NCI-H1436 (cell line): Measurements from ENCODE around the gene KANSL1.
"Not testable (repeated sequence)": the region's sequence is repeated elsewhere in the genome, so short reads cannot be mapped to it uniquely, and the experiment has no call there.

Source experiments
- DNase-seq: peaks from one replicate; lab custom pipeline; 2025; lab: John Stamatoyannopoulos, UW

KANSL1 gene

DNA sequence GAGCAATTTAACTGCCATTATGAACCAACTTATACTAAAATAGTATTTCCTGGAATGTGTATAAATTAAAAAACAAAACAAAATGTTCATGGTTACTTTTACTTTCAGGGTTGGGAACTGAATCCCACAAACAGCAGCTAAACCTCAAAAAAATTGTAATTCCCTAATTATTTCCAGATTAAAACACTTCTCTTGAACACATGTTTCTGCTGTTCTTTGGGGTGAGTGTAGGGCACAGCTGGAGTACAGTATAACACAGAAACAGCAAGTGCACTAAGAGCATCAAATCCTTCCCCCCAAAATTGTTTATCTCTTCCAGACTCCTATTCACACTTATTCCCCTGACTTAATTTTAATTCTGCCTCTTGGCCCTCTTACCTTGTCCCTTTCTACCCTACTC is 56.4 kb downstream of the KANSL1 start:
- DNase-seq, result no peak

DNA sequence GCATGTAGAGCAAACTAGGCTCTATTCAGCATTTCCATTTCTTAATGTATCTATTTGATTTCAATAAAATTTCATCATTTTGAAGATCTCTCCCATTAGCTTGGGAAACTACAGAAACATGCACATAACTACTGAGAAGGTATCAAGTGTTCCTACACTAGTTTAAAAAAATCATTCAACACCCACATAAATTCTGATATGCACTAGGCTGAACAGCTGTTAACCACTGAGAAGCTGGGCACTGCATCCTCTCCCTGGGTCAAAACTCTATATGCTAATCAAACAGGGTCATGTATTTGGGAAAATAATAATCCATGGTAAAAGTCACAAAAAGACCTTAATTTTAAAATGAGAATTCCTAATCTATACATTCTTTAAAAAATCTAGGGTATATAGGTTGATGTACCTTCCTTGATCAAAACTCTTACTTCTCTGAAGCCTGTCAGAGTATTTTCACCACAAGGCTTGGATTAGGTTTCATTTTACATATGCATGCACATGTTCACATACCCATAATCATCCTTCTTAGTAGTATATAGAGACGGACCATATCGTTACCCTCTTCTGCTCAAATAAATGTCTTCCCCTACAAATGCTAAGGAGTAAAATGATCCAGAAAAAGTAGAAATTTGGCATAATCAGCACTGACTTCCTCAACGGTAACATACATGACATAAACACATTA is 57.2 kb downstream of the KANSL1 start:
- DNase-seq, result no peak

DNA sequence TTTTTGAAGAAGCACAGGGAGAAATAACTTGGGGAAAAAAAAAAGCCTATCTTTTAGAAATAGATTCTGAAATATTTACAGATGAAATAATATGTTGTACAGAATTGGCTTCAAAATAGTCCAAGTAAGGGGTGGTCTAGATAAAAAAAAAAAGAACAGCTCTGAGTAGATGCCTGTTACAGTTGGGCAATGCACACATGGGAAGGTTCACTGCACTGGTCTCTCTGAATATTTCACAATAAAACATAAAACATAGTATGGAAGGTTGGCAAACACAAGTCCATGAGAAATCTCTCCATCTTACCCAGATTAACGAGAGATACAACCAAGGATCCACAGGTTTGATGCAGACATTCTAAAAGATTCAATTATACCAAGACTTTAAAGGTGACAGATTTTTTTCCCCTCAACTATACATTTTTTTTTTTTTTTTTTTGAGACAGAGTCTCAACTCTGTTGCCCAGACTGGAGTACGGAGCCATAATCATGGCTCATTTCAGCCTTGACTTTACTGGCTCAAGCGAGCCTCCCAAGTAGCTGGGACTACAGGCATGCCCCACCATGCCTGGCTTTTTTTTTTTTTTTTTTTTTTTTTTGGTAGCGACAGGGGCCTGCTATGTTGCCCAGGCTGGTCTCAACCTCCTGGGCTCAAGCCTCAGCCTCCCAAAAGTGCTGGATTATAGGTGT is 58.0 kb downstream of the KANSL1 start:
- no peak for DNase-seq

DNA sequence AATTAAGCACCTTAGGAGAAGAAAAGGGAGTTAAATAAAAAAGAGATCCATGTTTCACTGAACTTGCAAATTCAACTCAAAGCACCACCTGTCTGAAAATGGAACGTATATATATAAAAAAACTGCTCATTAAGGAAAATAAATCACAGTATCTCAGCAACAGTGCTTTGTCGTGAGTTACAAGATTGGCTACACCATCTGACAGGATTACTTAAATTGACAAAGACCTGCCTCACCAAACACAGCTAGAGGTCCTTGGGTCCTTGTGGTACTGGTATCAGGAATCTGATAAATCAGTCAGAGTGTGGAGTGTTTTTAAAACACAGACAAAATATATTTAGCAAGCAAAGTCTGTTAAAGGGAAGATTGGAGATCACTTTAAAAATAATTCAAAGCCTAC is 63.9 kb downstream of the KANSL1 start:
- DNase-seq, result no peak

DNA sequence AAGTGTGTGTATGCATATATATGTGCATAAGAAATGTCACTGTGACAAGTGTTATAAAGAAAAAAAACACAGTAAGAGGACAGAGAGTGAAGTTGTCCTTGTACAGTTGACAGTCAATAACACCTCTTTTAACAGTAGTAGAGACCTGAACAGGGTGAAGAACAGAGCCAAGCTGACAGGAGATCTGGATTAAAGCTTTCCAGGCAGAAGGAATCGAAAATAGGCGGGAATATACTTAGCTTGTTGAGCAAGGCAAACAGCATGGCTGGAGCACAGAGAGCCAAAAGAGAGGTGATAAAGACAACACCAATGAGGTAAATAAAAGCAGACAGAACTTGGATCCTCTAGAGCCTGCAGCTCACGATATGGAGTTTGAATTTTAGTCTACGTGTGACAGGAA is 64.8 kb downstream of the KANSL1 start:
- DNase-seq, result no peak

DNA sequence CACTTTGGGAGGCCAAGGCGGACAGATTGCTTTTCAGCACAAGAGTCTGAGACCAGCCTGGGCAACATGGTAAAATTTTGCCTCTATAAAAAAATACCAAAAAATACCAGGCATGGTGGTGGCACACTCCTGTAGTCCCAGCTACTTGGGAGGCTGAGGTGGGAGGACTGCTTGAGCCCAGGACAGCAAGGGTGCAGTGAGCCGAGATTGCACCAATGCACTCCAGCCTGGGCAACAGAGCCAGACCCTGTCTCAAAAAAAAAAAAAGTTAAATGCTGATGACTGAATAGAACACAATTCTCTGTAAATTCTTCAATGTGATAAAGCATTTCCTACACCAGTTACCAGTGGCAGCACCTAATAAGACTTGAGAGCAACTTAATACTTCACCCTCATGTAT is 65.7 kb downstream of the KANSL1 start:
- DNase-seq, result no peak

DNA sequence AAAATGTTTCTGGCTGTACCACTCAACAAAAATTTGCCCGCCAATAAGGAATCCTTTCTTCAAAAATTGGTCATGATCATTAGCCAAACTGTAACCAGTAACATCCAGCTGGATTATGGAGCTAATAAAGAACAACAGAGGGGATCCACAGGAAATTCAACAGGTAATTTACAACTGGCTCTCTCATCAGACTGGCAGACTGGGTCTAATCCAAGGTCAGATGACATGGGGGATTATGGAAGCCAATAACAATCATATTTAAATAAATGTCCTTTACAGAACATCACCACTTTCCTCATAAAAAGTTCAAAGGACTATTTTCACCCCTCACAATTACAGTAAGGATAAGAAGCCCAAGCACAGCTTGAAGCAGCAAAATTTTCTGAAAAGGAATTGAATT is 66.4 kb downstream of the KANSL1 start:
- DNase-seq, result no peak

DNA sequence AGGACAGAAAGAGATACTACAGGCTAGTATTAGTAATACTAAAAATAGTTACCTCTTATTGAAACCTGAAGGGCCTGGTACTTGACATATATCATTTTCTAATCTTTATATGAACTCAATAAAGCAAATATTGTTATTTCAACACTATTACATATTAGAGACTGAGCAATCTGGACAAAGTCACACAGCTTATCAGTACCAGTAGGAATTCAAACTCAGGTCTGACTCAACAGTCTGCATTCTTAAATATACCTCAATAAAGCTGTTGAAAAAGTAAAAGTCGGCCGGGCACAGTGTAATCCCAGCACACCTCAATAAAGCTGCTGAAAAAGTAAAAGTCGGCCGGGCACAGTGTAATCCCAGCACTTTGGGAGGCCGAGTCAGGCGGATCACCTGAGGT is 67.4 kb downstream of the KANSL1 start:
- DNase-seq, result no peak

DNA sequence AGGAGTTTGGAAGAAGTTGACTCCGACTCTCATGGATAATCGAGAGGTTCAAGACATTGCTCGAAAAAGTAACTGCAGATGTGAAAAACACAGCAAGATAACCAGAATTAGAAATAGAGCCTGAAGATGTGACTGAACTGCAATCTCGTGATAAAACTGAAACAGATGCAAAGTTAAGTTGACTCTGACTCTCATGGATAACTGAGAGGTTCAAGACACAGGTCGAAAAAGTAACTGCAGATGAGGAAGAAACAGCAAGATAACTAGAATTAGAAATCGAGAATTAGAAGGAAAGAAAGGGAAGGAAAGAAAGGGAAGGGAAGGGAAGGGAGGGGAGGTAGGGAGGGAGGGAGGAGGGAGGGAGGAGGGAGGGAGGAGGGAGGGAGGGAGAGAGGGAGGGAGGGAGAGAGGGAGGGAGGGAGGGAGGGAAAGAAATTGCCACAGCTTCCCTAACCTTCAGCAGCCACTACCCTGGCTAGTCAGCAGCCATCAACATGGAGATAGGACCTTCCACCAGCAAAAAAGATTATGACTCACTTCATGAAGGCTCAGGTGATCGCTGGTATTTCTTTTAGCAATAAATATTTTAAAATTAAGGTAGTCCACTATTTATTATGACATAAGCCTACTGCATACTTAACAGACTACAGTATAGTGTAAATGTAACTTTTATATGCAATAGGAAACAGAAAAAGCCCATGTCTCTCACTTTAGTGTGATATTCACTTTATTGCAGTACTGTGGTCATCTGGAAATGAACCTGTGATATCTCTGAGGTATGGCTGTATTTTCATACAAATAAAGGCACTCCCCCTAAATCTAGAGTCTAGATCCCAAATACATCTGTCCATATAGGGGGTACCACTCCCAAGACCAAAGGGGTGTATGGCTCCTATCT is 68.3 kb downstream of the KANSL1 start:
- DNase-seq, result no peak

DNA sequence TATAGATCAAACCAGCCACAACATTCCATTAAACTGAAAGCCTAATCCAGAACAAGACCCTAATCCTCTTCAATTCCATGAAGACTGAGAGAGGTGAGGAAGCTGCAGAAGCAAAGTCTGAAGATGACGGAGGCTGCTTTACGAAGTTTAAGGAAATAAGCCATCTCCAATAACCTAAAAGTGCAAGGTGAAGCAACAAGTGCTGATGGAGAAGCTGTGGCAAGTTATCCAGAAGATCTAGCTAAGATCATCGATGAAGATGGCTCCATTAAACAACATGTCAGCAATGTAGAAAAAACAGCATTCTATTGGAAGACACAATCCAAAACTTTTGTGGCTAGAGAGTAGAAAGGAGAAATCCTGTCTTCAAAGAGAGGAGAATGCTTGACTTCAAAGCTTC is 69.6 kb downstream of the KANSL1 start:
- no peak for DNase-seq

DNA sequence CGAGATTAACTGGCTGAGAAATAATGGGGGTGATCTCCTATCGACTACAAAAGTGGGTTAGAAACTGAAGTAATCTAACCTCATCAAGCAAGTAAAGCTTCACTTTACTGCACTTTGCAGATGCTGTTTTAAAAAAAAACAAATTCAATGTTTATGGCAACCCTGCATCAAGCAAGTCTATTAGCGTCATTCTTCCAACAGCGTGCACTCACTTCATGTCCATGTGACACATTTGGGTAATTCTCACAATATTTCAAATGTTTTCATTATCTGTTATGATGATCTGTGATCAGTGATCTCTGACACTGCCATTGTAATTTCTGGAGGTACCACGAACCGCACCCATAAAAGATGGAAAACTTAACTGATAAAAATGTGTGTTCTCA is 70.8 kb downstream of the KANSL1 start:
- DNase-seq, result no peak

DNA sequence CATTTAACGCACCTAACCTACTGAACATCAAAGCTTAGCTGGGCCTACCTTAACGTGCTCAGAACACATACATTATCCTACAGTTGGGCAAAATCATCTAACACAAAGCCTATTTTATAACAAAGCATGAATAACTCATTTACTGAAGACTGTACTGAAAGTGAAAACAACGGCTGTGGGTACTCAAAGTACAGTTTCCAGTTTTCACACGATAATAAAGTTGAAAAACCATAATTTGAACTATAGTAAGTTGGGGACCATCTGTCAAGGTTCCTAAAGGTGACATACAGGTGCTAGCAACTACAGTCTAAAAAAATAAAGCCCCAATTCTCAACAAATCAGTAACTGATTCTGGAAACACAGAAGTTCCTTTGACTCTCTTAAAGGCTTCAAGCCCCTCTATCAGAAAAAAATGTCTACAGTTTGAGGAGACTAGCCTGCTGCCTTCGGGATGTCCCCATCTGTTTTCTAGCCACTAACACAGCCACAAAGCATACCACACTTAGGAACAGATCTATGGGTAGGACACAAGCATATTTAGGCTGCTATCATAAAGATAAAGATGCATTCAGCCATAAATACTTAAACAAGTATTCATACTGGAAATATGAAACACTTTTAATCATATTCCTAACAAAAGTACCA is 71.3 kb downstream of the KANSL1 start:
- no peak for DNase-seq

DNA sequence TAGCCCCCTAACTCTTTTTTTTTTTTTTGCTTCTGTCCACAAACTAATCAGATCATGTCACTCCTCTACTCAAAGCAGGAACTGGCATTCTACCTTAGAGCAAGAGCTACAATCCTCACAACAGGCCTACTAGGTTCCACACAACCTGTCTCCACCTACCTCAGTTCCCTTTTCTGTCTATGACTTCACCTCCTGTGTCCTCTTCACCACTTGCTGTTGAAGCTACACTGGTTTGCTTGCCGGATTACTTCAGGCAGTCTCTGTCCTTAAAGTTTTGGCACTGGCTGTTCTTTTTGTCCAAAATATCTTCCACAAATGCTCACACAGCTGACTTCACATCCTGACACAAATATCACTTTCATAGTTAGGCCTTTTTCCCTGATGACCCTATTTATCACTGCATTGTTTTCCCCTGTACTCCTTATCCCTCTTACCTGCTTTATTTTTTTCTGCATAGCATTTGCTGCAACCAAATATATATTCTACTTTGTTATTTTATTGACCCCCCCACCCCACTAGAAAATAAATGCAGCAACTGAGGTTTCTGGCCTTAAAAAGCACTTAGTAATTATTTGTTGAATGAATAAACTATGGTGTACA is 72.0 kb downstream of the KANSL1 start:
- no peak for DNase-seq

DNA sequence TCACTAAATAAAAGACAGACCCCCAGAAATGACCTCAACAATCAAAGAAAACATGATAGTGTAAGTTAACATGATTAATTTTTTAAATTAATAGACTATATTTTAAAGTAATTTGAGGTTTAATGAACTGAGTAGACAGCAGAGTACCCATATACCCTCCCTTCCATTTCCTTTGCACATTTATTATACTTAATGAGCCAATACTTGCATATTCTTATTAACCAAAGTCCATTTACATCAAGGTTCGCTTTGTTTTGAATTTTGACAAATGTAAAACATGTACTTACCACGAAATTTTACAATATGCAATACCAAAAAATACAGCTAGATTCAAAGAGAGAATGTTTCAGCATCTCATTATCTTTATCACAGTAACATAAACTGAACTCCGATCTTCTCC is 72.7 kb downstream of the KANSL1 start:
- no peak for DNase-seq

DNA sequence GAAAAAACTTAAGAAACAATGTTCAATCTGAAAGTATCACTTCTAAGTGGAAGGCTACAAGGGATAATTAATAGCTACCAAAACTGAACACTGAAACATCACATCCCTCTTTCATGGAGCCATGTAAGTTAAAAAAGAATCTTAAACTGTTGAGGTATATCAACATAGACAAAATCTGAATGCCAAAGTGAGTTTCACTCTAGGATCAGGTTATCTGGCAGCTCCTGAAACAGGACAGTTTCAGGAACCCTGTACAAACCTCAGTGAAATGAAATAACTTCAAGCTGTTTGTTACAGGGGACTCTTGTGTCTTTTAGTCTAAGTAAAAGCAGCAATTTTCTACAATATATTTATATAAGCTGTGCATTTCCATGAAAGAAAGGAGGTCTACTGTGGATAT is 73.2 kb downstream of the KANSL1 start:
- DNase-seq, result no peak

DNA sequence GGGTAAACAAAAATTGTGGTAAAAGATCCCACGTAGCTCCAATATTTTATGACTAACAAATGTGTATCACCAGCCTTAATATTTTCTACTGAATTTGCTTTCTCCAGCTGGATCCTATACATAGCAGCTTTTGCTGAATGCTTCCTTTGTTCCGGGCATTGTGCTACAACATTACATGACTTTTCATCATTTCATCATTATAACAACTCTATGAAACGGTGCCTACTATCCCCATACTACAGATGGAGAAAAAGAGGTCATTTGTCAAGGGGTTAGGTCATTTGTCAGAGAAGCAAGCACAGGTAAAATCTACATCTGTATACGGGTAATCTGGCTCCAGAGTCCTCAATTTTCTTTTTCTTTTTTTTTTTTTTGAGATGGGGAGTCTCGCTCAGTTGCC is 74.3 kb downstream of the KANSL1 start:
- DNase-seq, result no peak

DNA sequence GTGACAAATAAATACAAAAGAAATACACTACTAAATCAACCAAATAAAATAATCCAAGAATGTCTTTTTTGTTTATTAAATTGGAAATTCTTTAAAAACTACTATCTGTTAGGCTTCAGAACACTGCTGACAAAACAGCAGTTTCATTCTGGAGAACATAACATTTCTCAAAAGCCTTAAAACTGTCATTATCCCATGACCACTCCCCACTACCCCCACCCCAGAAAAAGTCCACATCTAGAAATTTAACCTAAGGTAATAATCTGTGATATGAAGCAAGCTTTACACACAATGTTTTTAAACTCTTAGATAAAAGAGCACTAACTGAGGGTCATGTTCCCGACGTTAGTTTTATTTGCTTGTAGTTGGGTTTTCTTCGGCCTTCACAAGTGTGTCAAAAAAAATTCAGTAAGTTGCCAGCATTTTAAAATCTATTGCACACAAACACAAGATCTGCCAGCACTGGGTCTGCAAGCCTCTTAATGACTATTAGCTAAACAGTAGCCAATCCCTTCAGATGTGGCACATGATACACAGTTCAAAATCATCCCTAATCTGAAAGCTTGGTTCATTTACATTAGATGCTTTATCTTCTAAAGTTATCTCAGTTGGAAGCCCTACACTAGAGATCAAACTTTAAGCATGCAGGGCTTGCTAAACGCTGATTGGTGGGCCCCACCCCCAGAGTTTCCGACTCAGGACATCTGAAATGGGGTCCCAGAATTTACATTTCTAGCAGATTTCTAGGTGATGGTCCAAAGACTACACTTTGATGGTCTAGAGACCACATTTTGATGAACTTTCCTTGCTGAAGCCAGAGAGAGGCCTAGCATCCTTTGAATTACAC is 75.2 kb downstream of the KANSL1 start:
- no peak for DNase-seq

DNA sequence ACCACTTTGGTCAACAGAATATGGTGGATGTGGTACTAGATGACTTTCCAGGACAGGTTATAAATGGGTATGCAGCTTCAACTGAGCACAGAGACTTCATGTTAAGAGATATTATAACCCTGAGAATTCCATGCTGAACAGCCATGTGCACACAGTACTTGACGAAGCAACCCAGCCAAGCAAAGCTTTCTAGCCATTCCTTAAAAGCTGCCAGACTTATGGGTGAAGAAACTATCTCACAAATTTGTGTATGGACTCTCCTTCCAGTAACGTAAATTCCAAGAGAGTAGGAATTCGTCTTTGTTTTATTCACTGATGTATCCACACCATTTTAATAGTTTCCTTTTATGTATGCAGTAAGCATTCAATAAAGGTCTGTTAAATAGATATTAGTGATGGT is 76.1 kb downstream of the KANSL1 start:
- no peak for DNase-seq

DNA sequence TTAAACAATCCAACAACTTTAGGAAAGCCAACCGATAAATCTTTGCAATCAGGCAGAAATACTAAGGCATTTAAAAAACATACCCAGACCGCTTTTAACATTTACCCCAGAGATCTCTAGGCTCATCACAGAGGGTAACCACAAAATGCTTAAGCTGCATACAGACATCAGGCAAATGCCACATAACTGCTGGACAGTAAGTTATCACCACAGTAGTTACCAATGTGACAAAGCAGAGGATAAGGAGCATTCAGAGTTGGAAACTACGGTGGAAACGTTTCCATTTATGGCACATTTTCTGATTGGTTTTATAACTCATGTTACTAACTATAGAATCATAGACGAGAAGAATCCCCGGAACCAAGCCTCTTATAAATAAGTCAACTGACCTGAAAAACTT is 77.5 kb downstream of the KANSL1 start:
- DNase-seq, result no peak

DNA sequence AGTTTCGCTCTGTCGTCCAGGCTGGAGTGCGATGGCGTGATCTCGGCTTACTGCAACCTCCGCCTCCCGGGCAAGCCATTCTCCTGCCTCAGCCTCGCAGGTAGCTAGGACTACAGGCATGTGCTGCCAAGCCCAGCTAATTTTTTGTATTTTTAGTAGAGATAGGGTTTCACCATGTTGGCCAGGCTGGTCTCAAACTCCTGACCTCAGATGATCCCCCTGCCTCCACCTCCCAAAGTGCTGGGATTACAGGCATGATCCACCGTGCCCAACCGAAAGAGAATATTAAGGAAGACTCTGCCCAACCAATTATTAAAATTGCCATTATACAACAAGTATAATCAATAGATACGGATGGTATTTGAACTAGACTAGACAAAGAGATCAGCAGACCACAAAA is 82.0 kb downstream of the KANSL1 start:
- DNase-seq, result not testable (repeated sequence)

DNA sequence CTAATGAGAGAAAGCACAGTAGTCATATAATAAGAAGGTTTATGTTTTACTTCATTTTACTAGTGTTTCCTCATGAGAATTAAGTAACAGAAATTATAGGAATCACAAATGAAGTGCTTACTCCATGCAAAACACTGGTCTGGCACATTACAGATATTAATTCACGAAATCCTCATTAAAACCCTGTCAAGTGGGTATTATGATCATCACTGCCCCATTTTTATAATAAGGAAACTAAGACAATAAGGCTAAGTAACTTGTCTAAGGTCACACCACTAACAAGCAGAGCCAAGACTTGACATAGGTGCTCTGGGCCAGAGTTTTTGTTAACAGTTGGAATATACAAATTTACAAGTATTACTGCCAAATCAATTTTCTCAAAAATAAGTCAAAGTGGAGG is 83.0 kb downstream of the KANSL1 start:
- DNase-seq, result no peak
